ENCODE measurements around the gene AKT3. TPM values are rescaled to one million over a fixed set of nuclear protein-coding genes. Genes with fewer than 3 reads are reported as not detected.

AKT3 gene
- total RNA-seq, 1 donor from 2014 or later, result 35.0 TPM

DNA sequence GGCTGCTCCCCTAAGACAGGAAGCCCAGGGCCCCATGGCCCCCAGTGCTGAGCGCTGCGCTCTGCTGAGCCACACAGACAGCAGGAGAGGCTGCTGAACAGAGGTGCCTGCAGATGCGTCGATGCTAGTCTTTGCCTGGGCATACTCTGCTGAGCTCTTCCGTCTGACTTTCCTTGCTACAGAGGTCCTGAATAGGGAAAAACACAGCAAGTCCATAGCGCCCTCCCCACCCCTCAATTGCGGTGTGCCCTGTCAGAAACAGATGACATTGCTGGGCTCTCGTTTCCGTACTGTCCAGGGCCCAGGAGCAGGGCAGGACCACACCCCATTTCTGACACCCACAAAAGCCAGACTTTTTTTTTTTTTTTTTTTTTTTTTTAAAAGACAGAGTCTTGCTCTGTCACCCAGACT is 341.7 kb downstream of the AKT3 start:
- DNase-seq (ENCODE audit: low spot score), result no peak

DNA sequence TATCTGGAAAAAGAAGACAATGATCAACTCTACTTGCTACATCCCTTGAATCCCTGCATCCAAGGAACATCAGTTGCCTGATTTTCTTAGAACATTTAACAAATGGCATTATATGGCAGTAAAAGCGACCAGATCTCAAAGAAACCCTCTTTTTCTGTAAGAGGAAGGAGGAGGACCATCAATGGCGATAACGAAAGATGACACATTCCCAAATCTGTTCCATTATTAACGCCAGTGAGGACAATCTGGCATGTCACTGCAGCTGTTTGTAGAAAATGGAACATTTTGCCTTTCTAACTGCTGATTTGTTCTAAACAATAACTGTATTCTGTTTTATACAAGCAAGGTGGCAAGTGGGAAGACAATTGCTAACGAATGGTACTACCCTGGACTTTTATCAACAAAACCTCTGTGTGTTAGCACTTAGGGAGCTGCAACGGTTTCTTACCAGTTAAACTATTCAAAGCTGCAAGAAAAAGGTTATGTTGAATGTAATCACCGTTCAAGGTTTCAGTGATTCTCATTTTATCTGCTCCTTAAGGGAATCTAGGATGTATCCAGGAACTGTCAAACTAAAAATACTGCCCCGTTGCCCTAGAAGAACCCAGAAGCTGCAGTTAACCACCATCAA is 342.3 kb downstream of the AKT3 start:
- DNase-seq (ENCODE audit: low spot score), result no peak

GRCh38 chr1:243507001-243507671 is 342.9 kb downstream of the AKT3 start:
- DNase-seq (ENCODE audit: low spot score), result no peak

GRCh38 chr1:243505986-243506689 is 343.9 kb downstream of the AKT3 start:
- DNase-seq (ENCODE audit: low spot score), result no peak

- DNase-seq (ENCODE audit: low spot score), result no peak
These were observed 346.9 kb downstream of the AKT3 start for GRCh38 chr1:243503155-243503554.

- DNase-seq (ENCODE audit: low spot score), result no peak
These were observed 349.0 kb downstream of the AKT3 start for GRCh38 chr1:243501002-243501401.

DNA sequence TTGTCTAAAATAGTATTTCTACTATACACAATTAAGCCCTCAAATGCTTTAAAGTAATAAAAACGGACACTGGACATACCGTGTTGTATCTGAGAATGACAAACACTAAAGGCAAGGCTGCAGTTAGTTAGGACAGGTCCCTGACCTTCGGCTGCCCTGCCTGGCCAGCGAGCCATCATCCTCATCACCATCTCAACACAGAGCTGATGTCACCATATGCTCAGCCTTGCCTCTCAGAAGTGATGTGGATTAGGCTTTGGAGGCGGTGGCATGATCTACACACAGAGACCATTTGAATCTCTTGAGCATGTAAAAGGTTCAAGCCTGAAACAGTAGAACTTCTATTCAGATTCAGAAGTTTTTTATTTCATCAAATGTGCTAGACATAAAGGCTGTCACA is 349.5 kb downstream of the AKT3 start:
- no peak for DNase-seq (ENCODE audit: low spot score)

- DNase-seq (ENCODE audit: low spot score), result no peak
These were observed 350.3 kb downstream of the AKT3 start for GRCh38 chr1:243499711-243500110.

DNA sequence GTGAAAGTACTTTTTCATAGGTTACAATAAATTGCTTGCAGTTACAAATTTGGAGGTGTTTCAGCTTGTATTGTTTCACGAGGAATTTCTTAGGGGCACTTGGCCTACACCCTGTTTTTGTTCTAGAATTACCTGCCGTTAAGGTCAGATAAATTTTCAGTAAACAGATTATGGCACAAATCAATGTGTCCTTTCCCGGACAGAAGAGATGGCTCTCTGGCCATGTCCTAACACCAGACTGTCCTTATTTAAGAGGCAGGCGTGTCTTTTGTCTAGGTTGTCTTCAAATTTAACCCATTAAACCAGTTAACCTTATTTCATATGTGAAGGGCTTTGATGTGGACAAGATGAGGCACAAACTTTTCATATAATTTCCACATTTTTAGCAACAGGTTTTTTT is 350.8 kb downstream of the AKT3 start:
- no peak for DNase-seq (ENCODE audit: low spot score)

DNA sequence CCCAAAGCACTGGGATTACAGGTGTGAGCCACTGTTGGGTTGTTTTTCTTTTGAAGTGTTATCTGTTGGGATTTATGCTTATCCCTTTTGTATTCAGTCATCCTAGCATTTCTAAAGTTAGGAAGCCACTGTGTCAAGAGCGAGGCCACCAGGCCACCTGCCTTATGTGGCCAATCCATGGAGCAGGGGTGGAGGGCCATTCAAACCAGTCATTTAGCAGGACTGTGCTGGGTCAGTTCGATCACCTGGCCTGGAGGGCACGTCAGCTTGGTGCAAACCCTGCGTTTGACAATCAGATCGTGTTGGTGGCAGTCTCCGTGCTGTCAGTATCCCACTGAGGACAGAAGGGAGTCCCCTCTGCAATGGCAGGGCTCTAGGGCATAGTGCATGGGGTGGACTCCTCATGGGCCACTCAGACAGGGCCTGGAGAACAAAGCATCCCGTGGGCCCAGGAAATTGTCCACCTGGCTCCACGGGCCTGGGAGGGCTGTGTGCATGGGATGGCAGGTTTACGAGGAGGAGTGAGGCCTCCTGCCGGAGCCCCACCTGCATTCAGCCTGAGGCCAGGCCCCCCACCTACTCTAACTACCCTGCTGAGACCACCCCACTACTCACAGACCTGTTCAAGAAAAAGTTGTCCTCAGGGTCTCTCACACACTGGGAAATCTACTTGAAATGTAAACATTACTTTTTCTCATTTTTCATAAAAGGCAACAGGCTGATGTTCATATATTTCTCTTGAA is 351.9 kb downstream of the AKT3 start:
- no peak for DNase-seq (ENCODE audit: low spot score)

DNA sequence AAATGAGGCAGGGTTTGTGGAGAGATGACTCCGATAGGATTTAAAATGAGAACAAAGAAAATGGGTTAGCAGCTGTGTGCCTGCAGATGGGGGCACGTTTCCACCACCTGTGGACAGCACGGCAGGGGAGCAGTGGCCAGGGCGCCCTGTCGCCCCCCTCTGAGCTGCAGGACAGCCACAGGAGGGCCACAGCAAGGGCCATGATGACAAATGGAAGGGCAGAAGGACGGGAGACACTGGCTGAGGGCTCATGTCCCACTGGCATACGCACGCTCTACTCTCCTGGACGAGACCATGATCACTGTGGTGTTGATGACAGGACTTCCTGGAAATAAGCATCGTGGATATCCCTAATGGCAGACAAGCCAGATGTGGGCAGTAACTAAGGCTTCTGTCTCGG is 353.2 kb downstream of the AKT3 start:
- DNase-seq (ENCODE audit: low spot score), result no peak

GRCh38 chr1:243496187-243496646 is 353.8 kb downstream of the AKT3 start:
- peak; percentile 33 for DNase-seq (ENCODE audit: low spot score)

- DNase-seq (ENCODE audit: low spot score), result peak; percentile 22
These were observed 354.4 kb downstream of the AKT3 start for GRCh38 chr1:243495442-243496186.

GRCh38 chr1:243494741-243495431 is 355.2 kb downstream of the AKT3 start:
- DNase-seq (ENCODE audit: low spot score), result no peak

DNA sequence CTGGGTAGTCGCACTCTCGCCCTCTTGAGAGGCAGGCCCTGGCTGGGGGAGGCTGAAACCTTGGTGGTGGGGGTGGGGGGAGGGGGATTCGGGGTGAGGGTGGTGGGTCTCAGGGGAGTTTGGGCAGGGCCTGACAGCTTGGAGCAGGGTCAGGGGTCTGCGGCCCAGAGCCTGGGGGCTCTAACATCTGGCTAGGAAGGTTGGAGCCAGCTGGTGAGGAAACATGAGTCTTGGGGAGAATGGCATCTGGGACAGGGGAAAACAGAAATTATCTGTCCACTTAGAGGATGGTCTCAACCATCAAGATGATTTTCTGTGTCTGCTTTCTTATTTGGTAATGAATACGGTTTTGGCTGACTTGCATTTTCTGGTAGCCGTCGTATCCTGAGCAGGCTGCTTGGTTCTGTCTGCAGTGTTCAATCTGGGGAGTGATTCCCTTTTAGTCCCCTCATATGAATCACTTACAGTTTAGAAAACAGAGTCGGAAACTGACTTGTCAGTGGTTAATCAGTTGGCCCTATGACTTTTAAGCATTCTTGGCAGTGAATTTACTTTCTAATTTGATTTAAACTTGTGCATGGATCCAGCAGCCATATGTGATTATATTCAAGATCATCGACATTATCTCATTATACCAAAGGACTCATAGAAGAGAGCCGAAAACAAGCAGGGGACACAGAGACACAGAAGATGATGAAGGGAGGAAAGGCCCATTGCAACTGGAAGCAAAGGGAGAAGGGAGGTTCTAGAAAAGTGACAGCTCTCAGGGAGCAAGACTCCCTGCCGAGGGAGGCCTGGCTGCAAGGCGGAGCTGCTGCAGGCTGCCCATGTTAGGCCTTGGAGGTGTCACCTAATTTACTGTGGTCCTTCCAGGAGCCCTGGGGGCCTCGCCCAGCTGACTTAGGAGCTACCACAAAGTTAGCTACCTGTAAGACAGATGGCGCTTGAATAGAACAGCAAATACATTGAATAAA is 356.6 kb downstream of the AKT3 start:
- DNase-seq (ENCODE audit: low spot score), result no peak

DNA sequence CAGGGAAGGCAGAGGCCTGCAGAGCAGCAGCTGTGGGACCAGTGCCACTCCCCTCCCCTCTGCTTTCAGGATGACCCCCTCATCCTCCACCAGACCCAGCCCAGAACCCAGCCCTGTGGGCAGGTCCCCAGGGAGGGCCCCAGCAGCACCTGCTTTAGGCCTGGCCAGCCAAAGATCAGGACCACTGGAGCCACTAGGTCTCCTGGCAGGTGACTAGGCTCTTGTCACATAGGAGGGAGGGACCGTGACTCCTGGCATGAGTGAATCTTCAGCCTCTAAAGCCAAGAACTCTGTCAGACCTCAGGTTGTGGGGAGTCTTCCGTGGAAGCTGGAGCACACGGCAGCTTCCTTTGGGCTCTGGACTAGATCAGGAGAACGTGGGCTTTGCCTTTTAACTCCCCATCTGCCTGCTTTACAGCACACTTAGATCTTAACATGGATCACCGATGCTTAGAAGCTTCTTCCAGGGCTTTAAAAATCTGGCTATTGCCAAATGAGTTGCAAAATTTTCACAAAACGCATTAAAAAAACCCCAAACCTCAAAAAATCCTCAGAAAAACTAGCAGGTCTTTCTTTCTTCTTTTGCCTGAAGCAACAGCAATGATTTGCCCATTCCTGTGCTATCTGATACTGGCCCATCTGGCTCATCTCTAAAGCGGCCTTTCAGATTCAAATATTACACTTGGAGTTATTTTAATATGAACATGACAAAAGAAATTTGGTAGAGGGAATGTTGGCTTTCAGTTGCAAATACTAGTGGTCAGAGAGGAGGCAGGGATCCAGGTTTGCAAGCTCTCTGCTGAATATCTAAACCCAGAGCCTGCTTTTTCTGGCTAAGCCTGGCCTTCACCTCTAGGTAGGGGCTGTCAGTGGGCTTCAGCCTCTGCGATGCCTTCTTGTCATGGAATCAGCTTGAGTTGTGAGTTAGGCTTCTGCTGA is 359.0 kb downstream of the AKT3 start:
- peak; percentile 43 for DNase-seq (ENCODE audit: low spot score)

- DNase-seq (ENCODE audit: low spot score), result no peak
These were observed 360.1 kb downstream of the AKT3 start for GRCh38 chr1:243489681-243490546.

GRCh38 chr1:243489158-243489527 is 360.9 kb downstream of the AKT3 start:
- no peak for DNase-seq (ENCODE audit: low spot score)
